Measurements from ENCODE around the gene NR2F2.
A peak's percentile ranks its signal among the peaks of the same experiment; 100 is the strongest.

Gene NR2F2

DNA sequence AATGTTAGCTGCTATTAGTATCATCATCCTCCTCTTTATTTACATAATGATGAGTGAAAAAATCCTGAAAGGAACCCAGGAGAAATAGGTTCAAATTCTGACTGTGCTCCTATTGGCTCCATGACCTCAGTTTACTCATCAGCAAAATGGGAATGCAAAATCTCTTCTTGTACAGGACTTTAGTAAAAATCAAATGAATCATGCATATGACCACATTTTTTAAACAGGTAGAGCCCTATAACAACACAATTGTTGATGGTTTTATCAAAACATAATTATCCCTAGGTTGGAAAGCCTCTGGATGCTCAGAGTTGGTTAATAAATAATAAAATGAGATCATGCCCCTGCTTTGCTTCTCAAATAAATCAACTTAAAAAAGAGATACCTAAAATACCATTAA, 16.0 kb upstream of the NR2F2 start:
- in situ Hi-C loops (cut with HindIII; ENCODE audit: low sequenced_read_pairs): no loop called here
- TF ChIP-seq, protein P1, sequence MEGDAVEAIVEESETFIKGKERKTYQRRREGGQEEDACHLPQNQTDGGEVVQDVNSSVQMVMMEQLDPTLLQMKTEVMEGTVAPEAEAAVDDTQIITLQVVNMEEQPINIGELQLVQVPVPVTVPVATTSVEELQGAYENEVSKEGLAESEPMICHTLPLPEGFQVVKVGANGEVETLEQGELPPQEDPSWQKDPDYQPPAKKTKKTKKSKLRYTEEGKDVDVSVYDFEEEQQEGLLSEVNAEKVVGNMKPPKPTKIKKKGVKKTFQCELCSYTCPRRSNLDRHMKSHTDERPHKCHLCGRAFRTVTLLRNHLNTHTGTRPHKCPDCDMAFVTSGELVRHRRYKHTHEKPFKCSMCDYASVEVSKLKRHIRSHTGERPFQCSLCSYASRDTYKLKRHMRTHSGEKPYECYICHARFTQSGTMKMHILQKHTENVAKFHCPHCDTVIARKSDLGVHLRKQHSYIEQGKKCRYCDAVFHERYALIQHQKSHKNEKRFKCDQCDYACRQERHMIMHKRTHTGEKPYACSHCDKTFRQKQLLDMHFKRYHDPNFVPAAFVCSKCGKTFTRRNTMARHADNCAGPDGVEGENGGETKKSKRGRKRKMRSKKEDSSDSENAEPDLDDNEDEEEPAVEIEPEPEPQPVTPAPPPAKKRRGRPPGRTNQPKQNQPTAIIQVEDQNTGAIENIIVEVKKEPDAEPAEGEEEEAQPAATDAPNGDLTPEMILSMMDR (IDR thresholded peaks at IDR 0.05; ENCODE audit: low read depth, low read length): no peak
- H3K4me3 ChIP-seq (ENCODE audit: low read depth, low read length): no peak overlapping the region
- no peak for DNase-seq (ENCODE audit: low read depth, low spot score)

DNA sequence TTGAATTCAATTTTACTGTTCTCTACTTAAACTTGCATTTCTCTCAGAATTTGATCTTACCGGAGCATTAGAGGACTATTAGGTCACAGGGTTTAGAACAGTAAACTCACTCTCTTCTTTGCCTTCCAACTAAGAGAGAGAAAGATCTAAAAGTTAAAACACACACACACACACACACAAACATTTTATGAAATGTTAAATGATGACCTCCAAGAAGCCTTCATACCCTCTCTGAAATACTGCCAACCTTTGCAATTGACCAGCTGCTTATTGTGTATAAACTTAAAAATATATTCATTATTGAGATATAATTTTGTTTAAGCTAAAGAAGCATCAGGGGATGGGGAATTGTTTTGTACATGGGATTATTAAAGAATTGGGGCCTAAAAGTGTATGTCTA, 15.5 kb upstream of the NR2F2 start:
- H3K4me3 ChIP-seq (ENCODE audit: low read depth, low read length): no peak overlapping the region
- DNase-seq (ENCODE audit: low read depth, low spot score): no peak
- in situ Hi-C loops (cut with HindIII; ENCODE audit: low sequenced_read_pairs): no loop called here
- TF ChIP-seq, protein P1 (IDR thresholded peaks at IDR 0.05; ENCODE audit: low read depth, low read length): no peak

DNA sequence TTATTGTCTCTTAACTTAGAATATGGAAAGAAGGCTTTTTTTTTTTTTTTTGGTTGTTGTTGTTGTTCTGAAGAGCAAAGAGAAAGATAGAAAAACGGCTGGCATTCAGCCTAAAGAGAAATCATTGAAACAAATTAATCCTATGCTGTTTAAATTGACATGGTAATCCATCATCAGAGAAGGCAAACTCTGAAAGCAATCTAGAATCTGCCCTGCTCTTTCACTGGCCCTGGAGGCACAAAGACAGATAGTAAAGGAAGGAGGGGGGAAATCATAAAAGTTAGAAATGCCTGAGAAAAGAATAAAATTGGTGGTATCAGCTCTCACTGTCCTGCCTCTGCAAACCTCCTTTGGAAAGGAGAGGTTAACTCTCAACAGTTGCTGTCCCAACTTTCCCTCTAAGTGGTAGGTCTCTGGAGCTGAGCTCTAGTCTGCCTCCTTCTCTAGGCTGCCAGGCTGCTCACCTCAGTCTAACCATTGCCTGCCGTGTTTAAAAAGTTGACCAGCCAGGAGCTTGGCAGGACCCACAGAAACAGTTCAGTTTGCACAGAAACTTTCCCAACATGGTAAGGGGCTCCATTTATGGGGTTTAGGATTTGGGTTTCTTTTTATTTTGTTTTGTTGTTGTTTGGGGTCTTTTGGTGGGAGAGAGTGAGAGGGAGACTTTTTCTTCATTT, 13.4 kb upstream of the NR2F2 start:
- H3K4me3 ChIP-seq (ENCODE audit: low read depth, low read length): no peak overlapping the region
- no peak for DNase-seq (ENCODE audit: low read depth, low spot score)
- TF ChIP-seq, protein P1 (IDR thresholded peaks at IDR 0.05; ENCODE audit: low read depth, low read length): no peak
- in situ Hi-C loops (cut with HindIII; ENCODE audit: low sequenced_read_pairs): no loop called here

DNA sequence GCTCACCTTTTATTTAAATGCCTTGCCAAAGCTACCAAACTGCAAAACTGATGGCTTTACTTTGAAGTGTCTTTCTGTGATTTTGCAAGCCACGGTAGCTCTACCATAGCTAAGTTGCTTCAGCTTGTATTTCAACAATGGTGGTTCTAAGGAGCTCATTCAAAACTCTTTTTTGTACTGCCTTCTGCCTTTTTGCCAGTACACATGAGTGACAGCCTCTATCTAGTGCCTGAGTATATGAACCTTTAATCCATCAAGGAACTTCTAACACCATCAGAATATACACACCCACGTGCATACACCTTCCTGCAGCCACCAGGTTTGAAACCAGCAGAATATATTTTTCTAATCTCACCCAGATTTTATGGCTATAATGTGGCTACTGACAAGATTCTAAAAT, 10.4 kb upstream of the NR2F2 start:
- TF ChIP-seq, protein P1 (IDR thresholded peaks at IDR 0.05; ENCODE audit: low read depth, low read length): no peak
- H3K4me3 ChIP-seq (ENCODE audit: low read depth, low read length): no peak overlapping the region
- in situ Hi-C loops (cut with HindIII; ENCODE audit: low sequenced_read_pairs): no loop called here
- peak; percentile 5 for DNase-seq (ENCODE audit: low read depth, low spot score)

DNA sequence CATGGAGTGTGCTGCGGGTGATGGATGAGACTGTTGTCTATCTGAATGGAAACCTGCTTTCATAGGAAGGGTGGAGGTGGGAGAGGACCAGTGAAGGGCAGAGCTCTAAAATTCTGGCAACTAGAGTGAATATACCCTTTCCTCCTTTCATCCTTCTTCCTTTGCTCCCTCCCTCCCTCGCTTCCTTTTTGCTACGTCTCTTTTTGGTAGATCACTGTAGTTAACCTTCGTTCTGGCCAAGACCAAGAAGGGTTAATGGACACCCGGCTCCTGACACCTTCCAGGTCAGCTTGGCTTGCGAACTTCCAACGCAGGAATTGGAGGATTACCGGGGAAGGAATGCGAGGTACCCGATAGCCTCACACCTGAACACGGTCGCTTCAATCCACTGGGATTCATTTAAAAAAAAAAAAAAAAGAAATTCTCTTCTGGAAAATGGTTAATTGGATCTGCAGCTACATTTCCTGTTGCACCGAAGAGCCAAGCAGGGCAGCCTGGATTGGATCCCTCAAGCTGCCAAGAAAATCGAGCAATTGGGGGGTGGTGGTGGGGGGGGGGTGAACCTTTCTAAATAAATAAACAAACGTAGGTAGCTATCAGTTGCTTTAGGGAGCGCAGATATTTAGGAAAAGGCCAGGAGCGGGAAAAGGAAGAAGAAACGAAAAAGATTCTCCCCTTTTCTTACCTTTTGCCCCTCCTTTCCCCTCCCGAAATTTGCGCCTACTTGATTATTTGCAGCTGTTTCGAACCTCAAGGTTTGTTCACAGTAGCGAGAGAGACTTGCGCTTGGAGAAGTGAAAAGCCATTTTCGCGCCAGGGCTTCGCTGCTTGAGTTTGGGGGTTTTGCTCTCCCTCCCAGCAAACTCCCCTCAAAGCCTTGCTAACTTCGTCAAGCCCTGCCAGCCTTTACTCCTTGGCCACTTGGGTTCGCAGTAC, 9.5 kb upstream of the NR2F2 start:
- TF ChIP-seq, protein P1 (IDR thresholded peaks at IDR 0.05; ENCODE audit: low read depth, low read length): no peak
- H3K4me3 ChIP-seq (ENCODE audit: low read depth, low read length): peak overlapping the region; percentile 44
- in situ Hi-C loops (cut with HindIII; ENCODE audit: low sequenced_read_pairs): no loop called here
- DNase-seq (ENCODE audit: low read depth, low spot score): peak; percentile 48

DNA sequence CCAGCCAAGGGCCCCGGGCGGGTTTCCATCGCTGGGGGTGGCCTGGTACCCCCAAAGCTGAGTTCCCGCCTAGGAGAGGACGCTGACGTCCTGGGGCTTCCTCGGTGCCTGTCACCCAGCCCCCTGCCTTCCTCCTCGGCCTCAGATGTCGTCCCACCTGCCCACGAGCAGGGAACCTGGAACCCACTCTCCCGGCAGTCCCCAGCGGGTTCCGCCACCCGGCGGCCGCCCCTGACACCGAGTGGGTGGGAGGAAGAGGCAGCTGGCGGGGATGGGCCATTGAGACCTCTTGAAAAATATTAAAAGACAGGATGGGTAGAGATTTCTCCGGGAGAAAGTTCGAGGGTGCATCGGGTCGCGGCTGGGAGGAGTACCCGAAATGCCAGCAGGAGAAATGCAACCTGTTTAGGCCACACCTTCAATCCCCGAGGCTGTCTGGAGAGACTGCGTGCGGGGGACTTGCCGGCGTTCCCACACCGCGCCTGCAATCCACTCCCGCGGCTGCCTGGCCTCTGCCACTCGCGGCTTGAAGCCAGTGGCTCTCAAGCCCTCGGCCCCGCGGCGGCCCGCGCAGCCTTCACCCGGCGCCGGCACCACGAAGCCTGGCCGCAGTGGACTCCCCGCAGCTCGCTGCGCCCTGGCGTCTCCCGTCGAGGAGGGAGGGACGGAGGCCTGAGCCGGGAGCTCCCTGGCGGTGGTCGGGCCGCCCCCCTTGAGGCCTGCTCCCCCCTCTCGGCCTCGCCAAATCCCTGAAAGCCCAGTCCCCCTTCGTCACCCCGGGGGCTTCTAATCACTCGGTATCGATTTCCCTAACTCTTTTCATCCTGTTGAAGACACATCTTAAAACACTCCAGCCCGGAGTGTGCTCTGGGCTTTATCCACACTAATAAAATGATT, 8.6 kb upstream of the NR2F2 start:
- H3K4me3 ChIP-seq (ENCODE audit: low read depth, low read length): peak overlapping the region; percentile 44
- DNase-seq (ENCODE audit: low read depth, low spot score): peak; percentile 66
- TF ChIP-seq, protein P1 (IDR thresholded peaks at IDR 0.05; ENCODE audit: low read depth, low read length): peak; percentile 29
- in situ Hi-C loops (cut with HindIII; ENCODE audit: low sequenced_read_pairs): no loop called here

Data from astrocyte of the spinal cord (primary cell).